Measurements from ENCODE around the gene SYN1.

SYN1 gene

DNA sequence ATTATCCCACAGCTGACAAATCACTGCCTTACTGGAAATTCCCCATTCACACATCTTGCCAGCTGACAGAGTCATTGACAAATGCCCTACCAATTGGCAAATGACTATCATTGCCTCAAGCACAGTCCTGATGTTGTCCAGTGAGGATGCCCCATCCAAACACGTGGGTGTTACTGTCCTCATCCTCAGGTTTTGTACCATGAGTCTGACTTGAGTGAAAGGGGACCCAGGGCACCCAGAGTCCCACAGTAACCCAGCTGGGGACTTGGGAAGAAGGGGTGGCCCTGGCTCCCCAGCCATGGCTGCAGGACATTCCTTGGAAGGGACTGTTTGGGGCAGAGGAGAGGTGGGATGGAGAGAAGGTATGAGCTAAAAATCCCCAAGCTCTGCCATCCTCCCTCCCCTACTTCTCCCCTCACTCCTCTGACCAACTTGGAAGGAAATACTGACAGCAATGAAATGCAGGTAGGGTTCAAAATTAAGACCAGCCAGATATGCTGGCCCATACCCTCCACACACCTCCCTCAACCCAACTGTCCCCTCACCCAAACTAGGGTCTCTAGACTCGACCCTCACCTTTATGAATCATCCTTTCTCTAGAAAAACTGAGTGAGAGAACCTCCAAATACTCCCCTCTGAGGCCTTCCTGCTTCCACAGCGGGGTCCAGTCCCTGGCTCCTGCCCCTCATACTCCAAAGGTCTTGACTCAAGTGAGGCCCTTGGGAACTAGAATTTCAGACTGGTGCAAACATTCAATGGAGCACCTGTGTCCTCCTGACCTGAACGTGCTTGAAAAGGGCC lies 32.4 kb downstream of the SYN1 start:
- TF ChIP-seq, protein P1, sequence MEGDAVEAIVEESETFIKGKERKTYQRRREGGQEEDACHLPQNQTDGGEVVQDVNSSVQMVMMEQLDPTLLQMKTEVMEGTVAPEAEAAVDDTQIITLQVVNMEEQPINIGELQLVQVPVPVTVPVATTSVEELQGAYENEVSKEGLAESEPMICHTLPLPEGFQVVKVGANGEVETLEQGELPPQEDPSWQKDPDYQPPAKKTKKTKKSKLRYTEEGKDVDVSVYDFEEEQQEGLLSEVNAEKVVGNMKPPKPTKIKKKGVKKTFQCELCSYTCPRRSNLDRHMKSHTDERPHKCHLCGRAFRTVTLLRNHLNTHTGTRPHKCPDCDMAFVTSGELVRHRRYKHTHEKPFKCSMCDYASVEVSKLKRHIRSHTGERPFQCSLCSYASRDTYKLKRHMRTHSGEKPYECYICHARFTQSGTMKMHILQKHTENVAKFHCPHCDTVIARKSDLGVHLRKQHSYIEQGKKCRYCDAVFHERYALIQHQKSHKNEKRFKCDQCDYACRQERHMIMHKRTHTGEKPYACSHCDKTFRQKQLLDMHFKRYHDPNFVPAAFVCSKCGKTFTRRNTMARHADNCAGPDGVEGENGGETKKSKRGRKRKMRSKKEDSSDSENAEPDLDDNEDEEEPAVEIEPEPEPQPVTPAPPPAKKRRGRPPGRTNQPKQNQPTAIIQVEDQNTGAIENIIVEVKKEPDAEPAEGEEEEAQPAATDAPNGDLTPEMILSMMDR (conservative IDR thresholded peaks at IDR 0.05; ENCODE audit: low read length), result no peak
- DNase-seq (ENCODE audit: low read depth), result no peak
- no peak overlapping the region for H3K4me3 ChIP-seq (ENCODE audit: low read length)

DNA sequence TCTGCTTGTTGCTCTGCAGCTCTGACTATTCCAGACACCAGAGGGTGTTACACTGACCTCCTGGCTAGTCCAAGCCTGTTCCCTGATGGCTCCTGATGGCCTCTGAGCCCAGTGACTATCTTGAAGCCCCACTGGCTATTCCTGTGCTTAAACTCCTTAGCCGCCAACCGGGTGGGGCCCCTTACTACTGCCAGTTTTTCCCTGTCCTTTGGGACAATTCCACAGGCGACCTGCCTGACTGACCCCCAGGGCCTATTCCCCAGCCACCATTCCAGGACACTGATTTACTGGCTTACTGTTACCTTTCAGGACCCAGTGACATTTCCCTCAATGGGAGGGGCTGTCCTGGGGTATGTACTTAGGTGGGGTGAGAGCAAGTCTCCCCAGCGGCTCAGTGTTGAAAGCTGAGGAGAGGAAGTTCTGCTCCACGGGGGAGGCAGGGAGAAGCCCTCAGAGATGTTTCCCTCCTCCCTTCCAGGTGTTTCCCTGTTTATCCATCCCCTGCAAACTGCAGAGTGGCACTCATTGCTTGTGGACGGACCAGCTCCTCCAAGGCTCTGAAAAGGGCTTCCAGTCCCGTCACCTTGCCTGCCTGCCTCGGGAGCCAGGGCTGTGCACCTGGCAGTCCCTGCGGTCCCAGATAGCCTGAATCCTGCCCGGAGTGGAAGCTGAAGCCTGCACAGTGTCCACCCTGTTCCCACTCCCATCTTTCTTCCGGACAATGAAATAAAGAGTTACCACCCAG lies 33.4 kb downstream of the SYN1 start:
- TF ChIP-seq, protein P1 (conservative IDR thresholded peaks at IDR 0.05; ENCODE audit: low read length), result no peak
- DNase-seq (ENCODE audit: low read depth), result no peak
- no peak overlapping the region for H3K4me3 ChIP-seq (ENCODE audit: low read length)

DNA sequence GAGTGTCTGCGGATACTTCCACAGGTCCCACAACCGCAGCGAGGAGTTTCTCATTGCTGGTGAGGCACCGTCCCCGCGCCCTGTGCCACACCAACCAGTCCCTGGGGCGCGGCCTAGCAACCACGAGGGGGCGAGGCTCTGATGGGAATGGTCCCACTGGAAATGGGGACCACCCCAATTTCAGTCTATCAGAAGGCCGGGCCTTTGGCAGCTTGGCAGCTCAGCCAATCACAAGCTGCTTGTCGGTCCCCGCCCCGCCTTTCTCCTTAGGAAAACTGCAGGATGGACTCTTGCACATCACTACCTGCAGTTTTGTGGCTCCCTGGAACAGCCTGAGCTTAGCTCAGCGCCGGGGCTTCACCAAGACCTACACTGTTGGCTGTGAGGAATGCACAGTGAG lies 34.4 kb downstream of the SYN1 start:
- DNase-seq (ENCODE audit: low read depth), result no peak
- TF ChIP-seq, protein P1 (conservative IDR thresholded peaks at IDR 0.05; ENCODE audit: low read length), result no peak
- H3K4me3 ChIP-seq (ENCODE audit: low read length), result no peak overlapping the region; the same call in 1 of the 2 replicates

DNA sequence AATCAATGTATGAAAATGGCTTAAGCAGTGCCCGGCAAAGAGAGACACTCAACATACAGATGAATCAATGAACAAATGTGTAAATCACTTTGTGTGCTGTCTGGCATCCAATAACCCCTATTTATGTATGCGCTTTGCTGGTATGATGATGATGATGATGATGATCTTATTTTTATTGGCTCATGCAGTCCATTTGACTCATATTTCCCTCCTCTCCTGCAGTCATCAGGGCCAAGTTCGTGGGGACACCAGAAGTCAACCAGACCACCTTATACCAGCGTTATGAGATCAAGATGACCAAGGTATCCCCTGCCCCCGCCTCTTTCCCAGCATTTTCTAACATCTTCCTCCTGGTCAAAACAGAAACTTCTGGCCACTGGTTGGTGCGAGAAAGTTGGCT lies 34.9 kb downstream of the SYN1 start:
- DNase-seq (ENCODE audit: low read depth), result no peak
- TF ChIP-seq, protein P1 (conservative IDR thresholded peaks at IDR 0.05; ENCODE audit: low read length), result no peak
- peak overlapping the region; percentile 17 for H3K4me3 ChIP-seq (ENCODE audit: low read length)

DNA sequence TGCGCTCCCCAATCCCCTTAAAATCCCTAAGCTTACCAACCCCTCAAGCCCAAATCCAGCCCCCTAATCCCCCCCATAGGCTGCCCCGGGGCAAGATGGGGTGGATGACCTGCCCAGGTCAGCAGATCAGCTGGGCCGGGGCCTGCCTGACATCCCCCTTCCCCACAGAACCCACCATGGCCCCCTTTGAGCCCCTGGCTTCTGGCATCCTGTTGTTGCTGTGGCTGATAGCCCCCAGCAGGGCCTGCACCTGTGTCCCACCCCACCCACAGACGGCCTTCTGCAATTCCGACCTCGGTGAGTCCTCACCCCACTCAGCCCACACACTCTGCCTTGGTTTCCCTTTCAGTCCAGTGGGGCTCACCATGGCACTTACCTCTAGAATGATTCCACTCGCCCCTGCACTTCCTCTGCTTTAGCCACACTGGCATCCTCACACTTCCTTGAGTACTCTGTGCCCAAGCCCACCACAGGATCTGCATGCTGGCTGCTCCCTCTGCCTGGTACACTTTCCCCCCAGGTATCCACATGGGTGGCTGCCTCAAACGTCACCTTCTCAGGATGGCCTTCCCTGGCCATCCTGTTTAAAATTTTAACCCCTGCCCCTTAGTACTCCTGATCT lies 36.3 kb downstream of the SYN1 start:
- peak overlapping the region; percentile 77 for H3K4me3 ChIP-seq (ENCODE audit: low read length)
- TF ChIP-seq, protein P1 (conservative IDR thresholded peaks at IDR 0.05; ENCODE audit: low read length), result no peak
- DNase-seq (ENCODE audit: low read depth), result no peak

DNA sequence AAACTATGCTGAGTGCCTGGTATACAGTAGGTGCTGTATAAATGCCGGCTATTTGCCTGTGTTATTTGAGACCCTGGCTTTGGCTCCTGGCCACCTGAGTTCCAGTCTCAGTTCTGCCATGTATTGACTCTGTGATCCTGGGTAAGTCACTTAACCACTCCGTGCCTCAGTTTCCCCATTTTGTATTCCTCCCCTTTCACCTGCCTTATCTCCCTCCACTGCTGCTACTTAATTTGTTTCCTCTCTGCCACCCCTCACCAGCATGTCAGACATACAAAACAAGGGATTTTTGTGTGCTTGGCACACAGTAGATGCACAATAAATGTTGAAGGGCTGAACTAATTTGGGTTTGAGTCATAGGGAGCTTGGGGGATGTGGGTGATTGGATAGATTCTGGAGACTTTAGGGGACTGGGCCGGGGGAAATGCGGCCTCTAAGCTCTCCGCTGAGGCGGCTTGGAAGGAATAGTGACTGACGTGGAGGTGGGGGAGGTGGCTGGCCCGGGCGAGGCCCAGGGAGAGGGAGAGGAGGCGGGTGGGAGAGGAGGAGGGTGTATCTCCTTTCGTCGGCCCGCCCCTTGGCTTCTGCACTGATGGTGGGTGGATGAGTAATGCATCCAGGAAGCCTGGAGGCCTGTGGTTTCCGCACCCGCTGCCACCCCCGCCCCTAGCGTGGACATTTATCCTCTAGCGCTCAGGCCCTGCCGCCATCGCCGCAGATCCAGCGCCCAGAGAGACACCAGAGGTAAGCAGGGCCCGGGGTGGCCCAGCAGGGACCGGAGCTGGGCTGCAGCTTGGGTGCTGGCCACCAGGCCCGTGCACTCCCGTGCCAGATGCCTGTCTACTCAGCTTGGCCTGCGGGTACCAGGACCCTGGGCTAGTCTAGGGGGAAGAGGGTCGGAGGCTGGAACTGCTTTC lies 37.7 kb downstream of the SYN1 start, which contains the start of gene TIMP1:
Gene TIMP1 (plus strand): TSS at position 706 of the 917 bp plus-strand sequence. CDS start 980 bp downstream, outside the sequence.
- TF ChIP-seq, protein P1 (conservative IDR thresholded peaks at IDR 0.05; ENCODE audit: low read length), result no peak
- peak within 1 kb of the TSS; percentile 77 for H3K4me3 ChIP-seq (ENCODE audit: low read length)
- peak; percentile 91 for DNase-seq (ENCODE audit: low read depth)

Data from AG10803 (cell line).